ENCODE measurements around the gene HOXA10. TPM values are rescaled to one million over a fixed set of nuclear protein-coding genes. Genes with fewer than 3 reads are reported as not detected.

The HOXA10 gene
- total RNA-seq, 1 donor from 2014 or later, result 36.7 TPM

- no peak for TF ChIP-seq CTCF (conservative IDR thresholded peaks at IDR 0.05; ENCODE audit: low read depth, low read length)
- DNase-seq (ENCODE audit: low read depth), result no peak
- peak within 1 kb of the TSS; percentile 72 for H3K4me3 ChIP-seq (ENCODE audit: low read depth, low read length)
Measured at GRCh38 chr7:27185013-27185853, 11.1 kb upstream of the HOXA10 start, which contains the start of gene HOXA11. Gene HOXA11 (minus strand): TSS chr7:27185232. CDS start chr7:27185144, 88 bp downstream.

- TF ChIP-seq CTCF (conservative IDR thresholded peaks at IDR 0.05; ENCODE audit: low read depth, low read length), result no peak
- H3K4me3 ChIP-seq (ENCODE audit: low read depth, low read length), result peak overlapping the region; percentile 72
- DNase-seq (ENCODE audit: low read depth), result no peak
Measured at GRCh38 chr7:27184337-27185012, 10.4 kb upstream of the HOXA10 start.

GRCh38 chr7:27183682-27184336 is 9.7 kb upstream of the HOXA10 start:
- H3K4me3 ChIP-seq (ENCODE audit: low read depth, low read length), result peak overlapping the region; percentile 72
- no peak for DNase-seq (ENCODE audit: low read depth)
- TF ChIP-seq CTCF (conservative IDR thresholded peaks at IDR 0.05; ENCODE audit: low read depth, low read length), result no peak

- peak overlapping the region; percentile 72 for H3K4me3 ChIP-seq (ENCODE audit: low read depth, low read length)
- no peak for DNase-seq (ENCODE audit: low read depth)
- no peak for TF ChIP-seq CTCF (conservative IDR thresholded peaks at IDR 0.05; ENCODE audit: low read depth, low read length)
Measured at GRCh38 chr7:27182861-27183681, 9.0 kb upstream of the HOXA10 start.

- no peak for DNase-seq (ENCODE audit: low read depth)
- TF ChIP-seq CTCF (conservative IDR thresholded peaks at IDR 0.05; ENCODE audit: low read depth, low read length), result no peak
- H3K4me3 ChIP-seq (ENCODE audit: low read depth, low read length), result no peak overlapping the region
Measured at GRCh38 chr7:27182285-27182841, 8.2 kb upstream of the HOXA10 start.

- no peak overlapping the region for H3K4me3 ChIP-seq (ENCODE audit: low read depth, low read length)
- DNase-seq (ENCODE audit: low read depth), result no peak
- no peak for TF ChIP-seq CTCF (conservative IDR thresholded peaks at IDR 0.05; ENCODE audit: low read depth, low read length)
Measured at GRCh38 chr7:27181795-27182275, 7.7 kb upstream of the HOXA10 start.
